Uterus (tissue), 2 donors: ENCODE data around the gene BZW2.

Experiments
- CTCF ChIP-seq, 4 experiments: fragments of 200-600 bp in 2 of 4; fragments of 450-650 bp in 2 of 4; sonication (generic) in 2 of 4; IDR thresholded peaks; one replicate each; pipeline ENCODE4 v1.5.1; 2016 to 2019; ENCODE audit warnings: antibody characterized with exemption in 4 of 4, mild to moderate bottlenecking in 2 of 4, moderate library complexity in 1 of 4
- POLR2A ChIP-seq, 2 donors: fragments of 450-650 bp; IDR thresholded peaks; one replicate each; pipeline ENCODE4 v1.6.1; 2016; ENCODE audit warnings: antibody characterized with exemption in 2 of 2, mild to moderate bottlenecking in 1 of 2, moderate library complexity in 1 of 2

- TF ChIP-seq CTCF (IDR thresholded peaks at IDR 0.05) = no peak
- no peak for TF ChIP-seq POLR2A (IDR thresholded peaks at IDR 0.05)
Observed at GRCh38 chr7:16685535-16685934, 39.6 kb downstream of the BZW2 start.
